ENCODE measurements around the gene ANKRD13B. TPM values are rescaled to one million over a fixed set of nuclear protein-coding genes. Genes with fewer than 3 reads are reported as not detected.

The ANKRD13B gene
- total RNA-seq, 1 experiment from 2014 or later = 31.4 TPM

DNA sequence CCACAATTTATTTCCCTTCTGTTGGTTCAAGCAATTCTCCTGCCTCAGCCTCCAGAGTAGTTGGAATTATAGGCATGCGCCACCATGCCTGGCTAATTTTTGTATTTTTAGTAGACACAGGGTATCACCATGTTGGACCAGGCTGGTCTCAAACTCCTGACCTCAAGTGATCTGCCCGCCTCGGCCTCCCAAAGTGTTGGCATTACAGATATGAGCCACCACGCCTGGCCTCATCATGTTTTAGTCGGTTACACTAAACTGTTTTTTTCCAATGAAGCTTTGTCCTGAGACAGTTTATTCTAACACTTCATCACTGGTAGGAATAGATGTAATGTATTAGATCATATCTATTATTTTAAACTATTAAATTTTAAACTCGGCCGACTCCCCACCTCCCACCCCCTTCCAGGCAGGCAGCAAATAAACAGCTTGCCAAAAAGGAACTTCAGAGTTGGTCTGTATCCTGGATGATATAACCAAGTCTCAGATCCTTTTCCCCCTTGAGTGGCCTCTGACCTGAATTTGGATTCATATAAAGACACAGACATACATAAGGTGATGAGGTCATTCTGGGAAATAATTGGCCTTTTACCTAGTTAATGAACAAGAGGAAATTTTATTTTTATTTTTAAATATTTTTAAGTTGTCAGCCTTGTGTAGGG is 48.2 kb downstream of the ANKRD13B start:
- BruUV-seq (replicated peaks) = no TSS peak
- H3K27me3 ChIP-seq (ENCODE audit: control insufficient read depth, insufficient read depth, low read length) = no peaks in the 10 kb centered on the region
- DNase-seq (ENCODE audit: low read depth, low spot score) (no peak), ATAC-seq (no peak)
- ChIA-PET CTCF (interaction anchor here (0.6 to 2.4 kb wide), 3 partner anchors 95 to 1079 kb away, joined by 4 to 7 read pairs (median 6); no protein-coding TSS in a partner anchor), POLR2A (interaction anchor here (0.7 kb wide), 1 partner anchor 65 kb away, joined by 4 read pairs; no protein-coding TSS in a partner anchor)
- peaks cover 6% of the 10 kb centered on the region; the same call in 1 of the 2 replicates for H3K4me1 ChIP-seq (ENCODE audit: control insufficient read depth, insufficient read depth, low read length)
- no peak overlapping the region for H3K27ac ChIP-seq (ENCODE audit: low read length)
- in situ Hi-C loops (cut with HindIII; ENCODE audit: low pct_unique_long_range_greater_than_20kb, low sequenced_read_pairs) (no loop called here), intact Hi-C loops (cut with micrococcal nuclease; ENCODE audit: unreplicated experiment) (no loop called here)
- TF ChIP-seq, protein P1, sequence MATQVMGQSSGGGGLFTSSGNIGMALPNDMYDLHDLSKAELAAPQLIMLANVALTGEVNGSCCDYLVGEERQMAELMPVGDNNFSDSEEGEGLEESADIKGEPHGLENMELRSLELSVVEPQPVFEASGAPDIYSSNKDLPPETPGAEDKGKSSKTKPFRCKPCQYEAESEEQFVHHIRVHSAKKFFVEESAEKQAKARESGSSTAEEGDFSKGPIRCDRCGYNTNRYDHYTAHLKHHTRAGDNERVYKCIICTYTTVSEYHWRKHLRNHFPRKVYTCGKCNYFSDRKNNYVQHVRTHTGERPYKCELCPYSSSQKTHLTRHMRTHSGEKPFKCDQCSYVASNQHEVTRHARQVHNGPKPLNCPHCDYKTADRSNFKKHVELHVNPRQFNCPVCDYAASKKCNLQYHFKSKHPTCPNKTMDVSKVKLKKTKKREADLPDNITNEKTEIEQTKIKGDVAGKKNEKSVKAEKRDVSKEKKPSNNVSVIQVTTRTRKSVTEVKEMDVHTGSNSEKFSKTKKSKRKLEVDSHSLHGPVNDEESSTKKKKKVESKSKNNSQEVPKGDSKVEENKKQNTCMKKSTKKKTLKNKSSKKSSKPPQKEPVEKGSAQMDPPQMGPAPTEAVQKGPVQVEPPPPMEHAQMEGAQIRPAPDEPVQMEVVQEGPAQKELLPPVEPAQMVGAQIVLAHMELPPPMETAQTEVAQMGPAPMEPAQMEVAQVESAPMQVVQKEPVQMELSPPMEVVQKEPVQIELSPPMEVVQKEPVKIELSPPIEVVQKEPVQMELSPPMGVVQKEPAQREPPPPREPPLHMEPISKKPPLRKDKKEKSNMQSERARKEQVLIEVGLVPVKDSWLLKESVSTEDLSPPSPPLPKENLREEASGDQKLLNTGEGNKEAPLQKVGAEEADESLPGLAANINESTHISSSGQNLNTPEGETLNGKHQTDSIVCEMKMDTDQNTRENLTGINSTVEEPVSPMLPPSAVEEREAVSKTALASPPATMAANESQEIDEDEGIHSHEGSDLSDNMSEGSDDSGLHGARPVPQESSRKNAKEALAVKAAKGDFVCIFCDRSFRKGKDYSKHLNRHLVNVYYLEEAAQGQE (IDR thresholded peaks at IDR 0.05; ENCODE audit: insufficient read depth in 1 of 2, low read depth in 2 of 2, low read length in 1 of 2) = no peak
- TF ChIP-seq SIN3A (IDR thresholded peaks at IDR 0.05; ENCODE audit: borderline replicate concordance, insufficient read depth, low read depth, low read length) (no peak), TCF7L2 (IDR thresholded peaks at IDR 0.05; ENCODE audit: low read depth, low read length) (no peak), POLR2AphosphoS5 (IDR thresholded peaks at IDR 0.05; ENCODE audit: low read depth, low read length) (no peak)
- TF ChIP-seq, protein P2, sequence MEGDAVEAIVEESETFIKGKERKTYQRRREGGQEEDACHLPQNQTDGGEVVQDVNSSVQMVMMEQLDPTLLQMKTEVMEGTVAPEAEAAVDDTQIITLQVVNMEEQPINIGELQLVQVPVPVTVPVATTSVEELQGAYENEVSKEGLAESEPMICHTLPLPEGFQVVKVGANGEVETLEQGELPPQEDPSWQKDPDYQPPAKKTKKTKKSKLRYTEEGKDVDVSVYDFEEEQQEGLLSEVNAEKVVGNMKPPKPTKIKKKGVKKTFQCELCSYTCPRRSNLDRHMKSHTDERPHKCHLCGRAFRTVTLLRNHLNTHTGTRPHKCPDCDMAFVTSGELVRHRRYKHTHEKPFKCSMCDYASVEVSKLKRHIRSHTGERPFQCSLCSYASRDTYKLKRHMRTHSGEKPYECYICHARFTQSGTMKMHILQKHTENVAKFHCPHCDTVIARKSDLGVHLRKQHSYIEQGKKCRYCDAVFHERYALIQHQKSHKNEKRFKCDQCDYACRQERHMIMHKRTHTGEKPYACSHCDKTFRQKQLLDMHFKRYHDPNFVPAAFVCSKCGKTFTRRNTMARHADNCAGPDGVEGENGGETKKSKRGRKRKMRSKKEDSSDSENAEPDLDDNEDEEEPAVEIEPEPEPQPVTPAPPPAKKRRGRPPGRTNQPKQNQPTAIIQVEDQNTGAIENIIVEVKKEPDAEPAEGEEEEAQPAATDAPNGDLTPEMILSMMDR (IDR thresholded peaks at IDR 0.05) = no peak
- H3K9me3 ChIP-seq (ENCODE audit: control insufficient read depth, insufficient read depth, low read depth, low read length) = no peaks in the 10 kb centered on the region
- H3K4me3 ChIP-seq (ENCODE audit: low read depth in 2 of 2, low read length in 2 of 2) = no peak overlapping the region
- no peaks in the 10 kb centered on the region for H3K36me3 ChIP-seq (ENCODE audit: control insufficient read depth, insufficient read depth, low read length)

DNA sequence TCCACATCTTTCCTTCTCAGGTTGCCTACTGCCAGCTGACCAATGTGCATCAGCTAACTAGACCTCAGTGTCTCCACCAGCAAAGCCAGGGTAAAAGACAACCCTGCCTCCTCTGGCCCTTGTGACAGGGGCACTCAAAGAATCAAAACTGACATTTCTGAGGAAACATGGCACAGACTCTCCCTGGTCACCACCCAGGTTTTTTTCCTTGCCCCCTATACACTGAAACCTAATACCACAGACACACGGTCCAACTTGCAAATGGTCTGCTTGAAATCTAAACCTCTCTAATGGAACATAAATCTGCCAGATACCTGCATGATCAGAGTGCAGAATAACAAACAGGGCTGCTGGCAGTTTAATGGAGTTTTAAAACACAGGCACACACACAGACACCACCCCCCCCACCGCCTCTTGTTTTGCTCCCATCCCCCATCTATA is 49.3 kb downstream of the ANKRD13B start:
- Histone ChIP-seq H3K9me3 (ENCODE audit: control insufficient read depth, insufficient read depth, low read depth, low read length) (no peaks in the 10 kb centered on the region), H3K27ac (ENCODE audit: low read length) (no peak overlapping the region), H3K27me3 (ENCODE audit: control insufficient read depth, insufficient read depth, low read length) (no peaks in the 10 kb centered on the region), H3K4me1 (ENCODE audit: control insufficient read depth, insufficient read depth, low read length) (peaks cover 6% of the 10 kb centered on the region; the same call in 1 of the 2 replicates), H3K4me3 (ENCODE audit: low read depth in 2 of 2, low read length in 2 of 2) (no peak overlapping the region), H3K36me3 (ENCODE audit: control insufficient read depth, insufficient read depth, low read length) (no peaks in the 10 kb centered on the region)
- ATAC-seq (no peak), DNase-seq (ENCODE audit: low read depth, low spot score) (no peak)
- in situ Hi-C loops (cut with HindIII; ENCODE audit: low pct_unique_long_range_greater_than_20kb, low sequenced_read_pairs) = no loop called here
- CTCF ChIA-PET = no interaction called here
- intact Hi-C loops (cut with micrococcal nuclease; ENCODE audit: unreplicated experiment) = no loop called here
- no peak for TF ChIP-seq SIN3A (IDR thresholded peaks at IDR 0.05; ENCODE audit: borderline replicate concordance, insufficient read depth, low read depth, low read length)
- TF ChIP-seq POLR2AphosphoS5 (IDR thresholded peaks at IDR 0.05; ENCODE audit: low read depth, low read length) = no peak
- TF ChIP-seq, protein P1 (IDR thresholded peaks at IDR 0.05; ENCODE audit: insufficient read depth in 1 of 2, low read depth in 2 of 2, low read length in 1 of 2) = no peak
- TF ChIP-seq, protein P2 (IDR thresholded peaks at IDR 0.05) = no peak
- TF ChIP-seq TCF7L2 (IDR thresholded peaks at IDR 0.05; ENCODE audit: low read depth, low read length) = no peak
- POLR2A ChIA-PET = no interaction called here
- BruUV-seq (replicated peaks) = no TSS peak
